A549 (cell line): ENCODE data around the gene KCTD18. TPM values are rescaled to one million over a fixed set of nuclear protein-coding genes. Genes with fewer than 3 reads are reported as not detected.

Experiments
- ATAC-seq, 2 experiments: fragments of 200-7000 bp in 1 of 2; fragments of >200 bp in 1 of 2; cut with Nextera tagmentation in 1 of 2; cut with Tn5 transposase in 1 of 2; 3 replicates each; pipeline versions ENCODE4 v1.8.0 to v1.9.1; 2018 to 2020; ENCODE audit warnings: mild to moderate bottlenecking in 1 of 2, moderate library complexity in 1 of 2
- CTCF ChIA-PET: fragments of 300-600 bp; sonication (Branson Sonifier 250); formaldehyde crosslinking; extraction: SDS; loops from one replicate; lab custom pipeline; 2021; ENCODE audit warnings: antibody characterized with exemption, inconsistent platforms; lab: Yijun Ruan, JAX
- POLR2A ChIA-PET: fragments of 350-600 bp; formaldehyde crosslinking; extraction: SDS; loops from one replicate; lab custom pipeline; 2021; ENCODE audit warnings: antibody characterized with exemption, inconsistent platforms; lab: Yijun Ruan, JAX
- DNase-seq, 2 experiments: peaks; one replicate each; pipeline versions ENCODE4 v3.0.0 to v3.0.0-alpha.2; 2011 to 2016; ENCODE audit warnings: low read depth in 1 of 2, low spot score in 1 of 2
- FAIRE-seq: peaks from 2 replicates; lab custom pipeline; 2011; peaks lifted over from hg19 to GRCh38; lab: Jason Lieb, UNC
- H3K27ac ChIP-seq, 2 experiments: fragments of >200 bp; sonication (Bioruptor Twin); formaldehyde crosslinking; 3 replicates each; pipeline ENCODE4 v1.5.1; 2016 to 2017
- H3K4me1 ChIP-seq: fragments of >200 bp; sonication (Bioruptor Twin); formaldehyde crosslinking; 3 replicates; pipeline ENCODE4 v1.6.1; 2016
- H3K4me2 ChIP-seq: fragments of >200 bp; sonication (Bioruptor Twin); formaldehyde crosslinking; 3 replicates; pipeline ENCODE4 v1.6.1; 2016
- H3K4me3 ChIP-seq: fragments of >200 bp; sonication (Bioruptor Twin); formaldehyde crosslinking; 3 replicates; pipeline ENCODE4 v1.5.1; 2016
- H3K9me3 ChIP-seq: fragments of >200 bp; sonication (Bioruptor Twin); formaldehyde crosslinking; 3 replicates; pipeline ENCODE4 v1.6.1; 2016
- CBX8 ChIP-seq: fragments of 200-600 bp; sonication (generic); IDR thresholded peaks from 2 replicates; pipeline ENCODE4 v1.6.1; 2016
- CHD2 ChIP-seq: fragments of 150-350 bp; IDR thresholded peaks from 2 replicates; pipeline ENCODE4 v1.6.1; 2014; ENCODE audit warnings: low read length; ENCODE audit not compliant: partially characterized antibody
- CHD4 ChIP-seq: fragments of 200-600 bp; sonication (generic); IDR thresholded peaks from 2 replicates; pipeline ENCODE4 v1.6.1; 2016; ENCODE audit warnings: antibody characterized with exemption, mild to moderate bottlenecking, borderline replicate concordance
- EHF ChIP-seq: fragments of 250-450 bp; sonication (Bioruptor Pico); IDR thresholded peaks from 2 replicates; pipeline ENCODE4 v1.5.0; 2020; ENCODE audit warnings: mild to moderate bottlenecking
- FOSL2 ChIP-seq, 2 experiments: fragments of 450-650 bp in 1 of 2; fragments of >200 bp in 1 of 2; sonication (Bioruptor Twin) in 1 of 2; formaldehyde crosslinking; IDR thresholded peaks; 2 replicates each; pipeline versions ENCODE4 v1.5.0 to v1.6.1; 2016 to 2020; ENCODE audit warnings: mild to moderate bottlenecking in 1 of 2, moderate library complexity in 1 of 2
- FOXS1 ChIP-seq: fragments of 250-450 bp; sonication (Bioruptor Pico); IDR thresholded peaks from 2 replicates; pipeline ENCODE4 v1.5.0; 2020; ENCODE audit warnings: mild to moderate bottlenecking, moderate library complexity
- GATA3 ChIP-seq: IDR thresholded peaks from 2 replicates; pipeline ENCODE4 v1.6.1; 2012; ENCODE audit warnings: borderline replicate concordance
- HEYL ChIP-seq: fragments of 250-450 bp; sonication (Bioruptor Pico); IDR thresholded peaks from 2 replicates; pipeline ENCODE4 v1.8.0; 2021; ENCODE audit warnings: mild to moderate bottlenecking, moderate library complexity
- HOXB13 ChIP-seq: fragments of 250-450 bp; sonication (Bioruptor Pico); IDR thresholded peaks from 2 replicates; pipeline ENCODE4 v1.5.0; 2020; ENCODE audit warnings: low read depth, mild to moderate bottlenecking, moderate library complexity
- HOXB5 ChIP-seq: fragments of 250-450 bp; sonication (Bioruptor Pico); IDR thresholded peaks from 2 replicates; pipeline ENCODE4 v1.5.0; 2020; ENCODE audit warnings: mild to moderate bottlenecking, moderate library complexity
- JUNB ChIP-seq: fragments of >200 bp; sonication (Bioruptor Twin); formaldehyde crosslinking; IDR thresholded peaks from 2 replicates; pipeline ENCODE4 v1.6.1; 2016
- MAFK ChIP-seq: fragments of 450-650 bp; IDR thresholded peaks from 2 replicates; pipeline ENCODE4 v1.6.1; 2014; ENCODE audit not compliant: partially characterized antibody
- NR3C1 ChIP-seq: fragments of >200 bp; sonication (Bioruptor Twin); formaldehyde crosslinking; IDR thresholded peaks from 3 replicates; pipeline ENCODE4 v1.6.1; 2017
- POLR2AphosphoS2 ChIP-seq: conservative IDR thresholded peaks from 2 replicates; pipeline ENCODE4 v1.6.1; 2012; ENCODE audit warnings: low read length, improper control_type of control experiment, inconsistent platforms
- RAD21 ChIP-seq, 2 experiments: fragments of >200 bp in 1 of 2; sonication (Bioruptor Twin) in 1 of 2; formaldehyde crosslinking in 1 of 2; IDR thresholded peaks in 1 of 2; conservative IDR thresholded peaks in 1 of 2; 2 replicates in 1 of 2; 3 replicates in 1 of 2; pipeline ENCODE4 v1.6.1; 2012 to 2018; ENCODE audit warnings: inconsistent platforms in 1 of 2
- RARB ChIP-seq: fragments of 250-450 bp; sonication (Bioruptor Pico); IDR thresholded peaks from 2 replicates; pipeline ENCODE4 v1.8.0; 2021; ENCODE audit warnings: mild to moderate bottlenecking, moderate library complexity
- RCOR1 ChIP-seq: fragments of 150-350 bp; IDR thresholded peaks from 2 replicates; pipeline ENCODE4 v1.6.1; 2014; ENCODE audit warnings: antibody characterized with exemption, low read length, low read depth
- RNF2 ChIP-seq: fragments of 200-600 bp; sonication (generic); IDR thresholded peaks from 2 replicates; pipeline ENCODE4 v1.6.1; 2016; ENCODE audit warnings: low read depth, mild to moderate bottlenecking, antibody characterized with exemption, moderate library complexity, borderline replicate concordance
- TP53 ChIP-seq: fragments of 250-450 bp; sonication (Bioruptor Pico); IDR thresholded peaks from 2 replicates; pipeline ENCODE4 v1.5.0; 2021; ENCODE audit warnings: mild to moderate bottlenecking, moderate library complexity
- ZFP36 ChIP-seq: fragments of 450-650 bp; IDR thresholded peaks from 2 replicates; pipeline ENCODE4 v1.6.1; 2014; ENCODE audit warnings: borderline replicate concordance; ENCODE audit not compliant: partially characterized antibody
- ZSCAN20 ChIP-seq: fragments of 250-450 bp; sonication (Bioruptor Pico); IDR thresholded peaks from 2 replicates; pipeline ENCODE4 v1.8.0; 2022; ENCODE audit warnings: mild to moderate bottlenecking, moderate library complexity
- WGBS: methylation state at CpG from one replicate; pipeline ENCODE4 v1.1.6; 2017; ENCODE audit errors: missing lambda C conversion rate; 5-methylcytosine and 5-hydroxymethylcytosine counted together
- polyA plus RNA-seq, 4 experiments: library from polyadenylated mRNA; depleted of rRNA in 3 of 4; stranded (reverse); fragments of >200 nt; fragmentation: RNase III in 1 of 4; extraction: RNeasy Plus Mini Kit Qiagen cat#74134 plus additional on column Dnase treatment in 1 of 4; gene quantifications; 2 replicates in 3 of 4; 3 replicates in 1 of 4; pipeline ENCODE4 v1.2.3, GENCODE V29; 2011 to 2017
- TF ChIP-seq, protein P1 (sequence below): fragments of >200 bp; sonication (Bioruptor Twin); formaldehyde crosslinking; IDR thresholded peaks from 2 replicates; pipeline ENCODE4 v1.6.1; 2016
- TF ChIP-seq, protein P2 (sequence below): fragments of >200 bp; sonication (Bioruptor Twin); formaldehyde crosslinking; IDR thresholded peaks from 3 replicates; pipeline ENCODE4 v1.6.1; 2016
- TF ChIP-seq, protein P3 (sequence below): IDR thresholded peaks from 2 replicates; pipeline ENCODE4 v1.6.1; 2012
- TF ChIP-seq, protein P4 (sequence below): fragments of 250-450 bp; sonication (Bioruptor Pico); IDR thresholded peaks from 2 replicates; pipeline ENCODE4 v1.5.0; 2020; ENCODE audit warnings: low read depth, mild to moderate bottlenecking, moderate library complexity
- TF ChIP-seq, protein P5 (sequence below): fragments of >200 bp; sonication (Bioruptor Twin); formaldehyde crosslinking; IDR thresholded peaks from 3 replicates; pipeline ENCODE4 v1.5.1; 2016

Gene KCTD18
- polyA plus RNA-seq, 2 of the 4 experiments (the other 2 are of a cell fraction): 12.2 to 21.3 TPM

DNA sequence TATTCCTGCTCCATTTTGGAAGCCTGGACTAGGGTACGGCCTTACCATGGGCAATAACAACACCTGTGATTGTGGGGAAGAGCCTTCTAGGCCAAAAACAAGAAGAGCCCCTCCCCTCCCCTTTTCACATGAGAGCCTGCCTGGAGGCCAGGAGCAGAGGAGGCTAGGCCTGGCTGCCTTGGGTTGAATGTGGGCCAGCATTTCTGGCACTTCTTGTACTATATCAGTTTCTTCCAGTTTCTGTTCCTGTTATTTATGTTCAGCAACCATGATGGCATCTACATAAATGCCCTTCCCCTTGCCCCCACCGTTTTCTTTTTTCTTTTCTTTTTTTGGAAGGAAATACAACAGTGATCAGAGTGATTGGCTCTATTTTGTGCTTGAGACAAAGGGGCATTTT is 58.4 kb downstream of the KCTD18 start:
- FAIRE-seq (no peak), DNase-seq (no peak), ATAC-seq (no peak)
- H3K4me2 ChIP-seq: no peak overlapping the region
- TF ChIP-seq RAD21 (conservative IDR thresholded peaks at IDR 0.05 in 1 of 2, IDR thresholded peaks at IDR 0.05 in 1 of 2): no peak
- TF ChIP-seq GATA3: no peak
- TF ChIP-seq, protein P1, sequence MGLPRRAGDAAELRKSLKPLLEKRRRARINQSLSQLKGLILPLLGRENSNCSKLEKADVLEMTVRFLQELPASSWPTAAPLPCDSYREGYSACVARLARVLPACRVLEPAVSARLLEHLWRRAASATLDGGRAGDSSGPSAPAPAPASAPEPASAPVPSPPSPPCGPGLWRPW: no peak
- peaks cover 18% of the 10 kb centered on the region for H3K4me1 ChIP-seq
- no peaks in the 10 kb centered on the region for H3K9me3 ChIP-seq
- no peak overlapping the region for H3K27ac ChIP-seq
- WGBS: 66% methylated on average over 2 of the region's 2 CpGs
- ChIA-PET CTCF (interaction anchor here (3.1 kb wide), 1 partner anchor 20 kb away, joined by 9 read pairs; no protein-coding TSS in a partner anchor), POLR2A (no interaction called here)
- no peak overlapping the region for H3K4me3 ChIP-seq

DNA sequence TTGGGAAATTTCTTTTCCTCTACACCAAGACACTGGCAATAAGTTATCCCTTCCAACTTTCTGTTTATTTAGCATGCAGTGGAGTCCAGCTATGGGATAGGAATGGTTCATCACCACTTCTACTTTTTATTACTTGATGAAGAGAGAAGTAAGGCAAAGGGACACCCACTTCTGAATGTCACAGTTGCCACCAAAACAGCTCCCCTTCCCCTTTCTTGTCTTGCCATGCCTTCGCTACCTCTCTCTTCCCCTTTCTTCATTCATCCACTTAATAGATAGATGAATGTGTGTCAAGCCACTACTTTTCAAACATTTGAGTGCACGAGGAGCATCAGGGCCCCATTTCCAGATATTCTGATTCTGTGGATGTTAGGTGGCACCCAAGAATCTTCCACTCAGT is 59.6 kb downstream of the KCTD18 start:
- POLR2A ChIA-PET: no interaction called here
- H3K4me2 ChIP-seq: no peak overlapping the region
- H3K4me1 ChIP-seq: peaks cover 8% of the 10 kb centered on the region
- no peak overlapping the region for H3K4me3 ChIP-seq
- TF ChIP-seq, protein P2, sequence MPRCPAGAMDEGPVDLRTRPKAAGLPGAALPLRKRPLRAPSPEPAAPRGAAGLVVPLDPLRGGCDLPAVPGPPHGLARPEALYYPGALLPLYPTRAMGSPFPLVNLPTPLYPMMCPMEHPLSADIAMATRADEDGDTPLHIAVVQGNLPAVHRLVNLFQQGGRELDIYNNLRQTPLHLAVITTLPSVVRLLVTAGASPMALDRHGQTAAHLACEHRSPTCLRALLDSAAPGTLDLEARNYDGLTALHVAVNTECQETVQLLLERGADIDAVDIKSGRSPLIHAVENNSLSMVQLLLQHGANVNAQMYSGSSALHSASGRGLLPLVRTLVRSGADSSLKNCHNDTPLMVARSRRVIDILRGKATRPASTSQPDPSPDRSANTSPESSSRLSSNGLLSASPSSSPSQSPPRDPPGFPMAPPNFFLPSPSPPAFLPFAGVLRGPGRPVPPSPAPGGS: no peak
- TF ChIP-seq HEYL (CRISPR knock-in tag): no peak
- TF ChIP-seq CBX8: no peak
- no peak for TF ChIP-seq RARB (CRISPR knock-in tag)
- TF ChIP-seq FOXS1: no peak
- TF ChIP-seq MAFK: no peak
- no peak for TF ChIP-seq ZFP36
- TF ChIP-seq TP53 (CRISPR knock-in tag): no peak
- TF ChIP-seq EHF (CRISPR knock-in tag): no peak
- TF ChIP-seq RAD21 (conservative IDR thresholded peaks at IDR 0.05 in 1 of 2, IDR thresholded peaks at IDR 0.05 in 1 of 2): no peak
- TF ChIP-seq FOSL2 (IDR thresholded peaks at IDR 0.05): no peak
- no peak for TF ChIP-seq FOSL2 (CRISPR knock-in tag; IDR thresholded peaks at IDR 0.05)
- no peaks in the 10 kb centered on the region for H3K9me3 ChIP-seq
- 93% methylated on average over 2 of the region's 2 CpGs for whole genome bisulfite sequencing
- CTCF ChIA-PET: interaction anchor here (1.0 to 3.1 kb wide), 3 partner anchors 21 to 59 kb away, joined by 3 to 9 read pairs (median 4); partner anchors contain the start of gene KCTD18
- FAIRE-seq (no peak), DNase-seq (no peak), ATAC-seq (no peak)
- H3K27ac ChIP-seq: no peak overlapping the region

DNA sequence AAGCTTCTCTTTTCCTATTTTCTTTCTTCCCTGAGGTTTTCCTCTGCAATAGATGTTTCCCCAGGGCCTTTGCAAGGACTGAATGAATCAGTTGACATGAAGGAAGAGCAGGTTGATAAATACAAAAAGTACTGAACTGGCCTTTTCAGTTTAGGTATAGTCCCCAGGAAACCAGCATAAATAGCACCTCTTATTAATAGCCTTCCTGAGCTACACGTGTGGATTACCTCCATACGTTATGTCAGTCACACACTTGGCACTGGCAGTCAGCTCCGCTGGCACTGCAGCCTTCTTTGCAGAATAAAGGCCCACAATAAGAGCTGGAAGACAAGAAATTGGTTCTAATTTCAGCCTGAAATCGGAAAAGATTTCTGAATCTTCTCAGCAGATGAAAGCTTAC is 60.7 kb downstream of the KCTD18 start:
- whole genome bisulfite sequencing: 85% methylated on average over 4 of the region's 4 CpGs
- no peak for DNase-seq
- no peak overlapping the region for H3K4me3 ChIP-seq
- H3K27ac ChIP-seq: no peak overlapping the region
- H3K4me1 ChIP-seq: no peaks in the 10 kb centered on the region
- H3K9me3 ChIP-seq: no peaks in the 10 kb centered on the region
- H3K4me2 ChIP-seq: no peak overlapping the region
- ChIA-PET POLR2A (no interaction called here), CTCF (interaction anchor here (1.0 to 3.1 kb wide), 3 partner anchors 22 to 469 kb away, joined by 3 to 9 read pairs (median 4); partner anchors contain the start of gene KCTD18)
- no peak for FAIRE-seq
- ATAC-seq: no peak
- no peak for TF ChIP-seq CHD4
- no peak for TF ChIP-seq RCOR1
- TF ChIP-seq, protein P3, sequence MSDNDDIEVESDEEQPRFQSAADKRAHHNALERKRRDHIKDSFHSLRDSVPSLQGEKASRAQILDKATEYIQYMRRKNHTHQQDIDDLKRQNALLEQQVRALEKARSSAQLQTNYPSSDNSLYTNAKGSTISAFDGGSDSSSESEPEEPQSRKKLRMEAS: no peak
- TF ChIP-seq CHD2: no peak
- TF ChIP-seq POLR2AphosphoS2: no peak
- TF ChIP-seq EHF (CRISPR knock-in tag): no peak
- no peak for TF ChIP-seq NR3C1
- TF ChIP-seq HOXB5 (CRISPR knock-in tag): no peak
- no peak for TF ChIP-seq HOXB13 (CRISPR knock-in tag)
- TF ChIP-seq TP53 (CRISPR knock-in tag): no peak
- TF ChIP-seq RNF2: no peak
- TF ChIP-seq ZSCAN20 (CRISPR knock-in tag): no peak
- TF ChIP-seq, protein P4, sequence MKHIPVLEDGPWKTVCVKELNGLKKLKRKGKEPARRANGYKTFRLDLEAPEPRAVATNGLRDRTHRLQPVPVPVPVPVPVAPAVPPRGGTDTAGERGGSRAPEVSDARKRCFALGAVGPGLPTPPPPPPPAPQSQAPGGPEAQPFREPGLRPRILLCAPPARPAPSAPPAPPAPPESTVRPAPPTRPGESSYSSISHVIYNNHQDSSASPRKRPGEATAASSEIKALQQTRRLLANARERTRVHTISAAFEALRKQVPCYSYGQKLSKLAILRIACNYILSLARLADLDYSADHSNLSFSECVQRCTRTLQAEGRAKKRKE (CRISPR knock-in tag): no peak
- TF ChIP-seq, protein P5, sequence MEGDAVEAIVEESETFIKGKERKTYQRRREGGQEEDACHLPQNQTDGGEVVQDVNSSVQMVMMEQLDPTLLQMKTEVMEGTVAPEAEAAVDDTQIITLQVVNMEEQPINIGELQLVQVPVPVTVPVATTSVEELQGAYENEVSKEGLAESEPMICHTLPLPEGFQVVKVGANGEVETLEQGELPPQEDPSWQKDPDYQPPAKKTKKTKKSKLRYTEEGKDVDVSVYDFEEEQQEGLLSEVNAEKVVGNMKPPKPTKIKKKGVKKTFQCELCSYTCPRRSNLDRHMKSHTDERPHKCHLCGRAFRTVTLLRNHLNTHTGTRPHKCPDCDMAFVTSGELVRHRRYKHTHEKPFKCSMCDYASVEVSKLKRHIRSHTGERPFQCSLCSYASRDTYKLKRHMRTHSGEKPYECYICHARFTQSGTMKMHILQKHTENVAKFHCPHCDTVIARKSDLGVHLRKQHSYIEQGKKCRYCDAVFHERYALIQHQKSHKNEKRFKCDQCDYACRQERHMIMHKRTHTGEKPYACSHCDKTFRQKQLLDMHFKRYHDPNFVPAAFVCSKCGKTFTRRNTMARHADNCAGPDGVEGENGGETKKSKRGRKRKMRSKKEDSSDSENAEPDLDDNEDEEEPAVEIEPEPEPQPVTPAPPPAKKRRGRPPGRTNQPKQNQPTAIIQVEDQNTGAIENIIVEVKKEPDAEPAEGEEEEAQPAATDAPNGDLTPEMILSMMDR: no peak
- no peak for TF ChIP-seq JUNB
